ENCODE data around the gene ENOX2. TPM values are rescaled to one million over a fixed set of nuclear protein-coding genes. Genes with fewer than 3 reads are reported as not detected.

ENOX2 gene
- total and polyA plus RNA-seq, 2 donors (not counting 1 experiment from before 2014, with no cell fraction given), result 5.1 to 18.8 TPM

- H3K9ac ChIP-seq (ENCODE audit: low read length), result no peak overlapping the region
- H2AFZ ChIP-seq (ENCODE audit: insufficient read depth, low read depth, low read length, poor library complexity, severe bottlenecking), result no peak overlapping the region
- no peaks in the 10 kb centered on the region for H3K27me3 ChIP-seq (replicated peaks in 1 of 4; ENCODE audit: control extremely low read depth in 1 of 4, control insufficient read depth in 3 of 4, insufficient read depth in 4 of 4, low read length in 3 of 4)
- no peaks in the 10 kb centered on the region for H3K79me2 ChIP-seq (ENCODE audit: control insufficient read depth, insufficient read depth, low read length)
- WGBS (ENCODE audit: insufficient coverage), result no CpG with 5 or more reads among the region's 1 CpG
- peaks cover 4 to 6% of the 10 kb centered on the region in 2 donors for H3K4me1 ChIP-seq (ENCODE audit: control insufficient read depth in 2 of 2, insufficient read depth in 2 of 2, low read length in 2 of 2)
- no peak overlapping the region for H3K4me3 ChIP-seq (ENCODE audit: control extremely low read depth in 1 of 5, extremely low read depth in 1 of 5, insufficient read depth in 1 of 5, low read depth in 2 of 5, low read length in 4 of 5)
- POLR2A ChIA-PET, result no interaction called here
- CTCF ChIA-PET, result no interaction called here
- intact Hi-C loops (cut with micrococcal nuclease), result no loop called here
- H3K27me3 Mint-ChIP-seq, result no peaks in the 10 kb centered on the region
- peaks cover 11% of the 10 kb centered on the region for H3K4me1 Mint-ChIP-seq
- no peaks in the 10 kb centered on the region for H4K20me1 ChIP-seq (ENCODE audit: control insufficient read depth, insufficient read depth, low read length, poor library complexity, severe bottlenecking)
- H3K9me3 Mint-ChIP-seq (ENCODE audit: insufficient read depth), result no peaks in the 10 kb centered on the region
- DNase-seq (no peak), ATAC-seq (ENCODE audit: low read depth) (no peak)
- TF ChIP-seq EZH2 (IDR thresholded peaks at IDR 0.05; ENCODE audit: borderline replicate concordance, insufficient read depth, low read depth, low read length, poor library complexity, severe bottlenecking), result no peak
- TF ChIP-seq CTCF (IDR thresholded peaks at IDR 0.05), result no peak
- no peak overlapping the region for H3K27ac Mint-ChIP-seq
- no peaks in the 10 kb centered on the region for H3K9me3 ChIP-seq (ENCODE audit: control extremely low read depth in 1 of 3, control insufficient read depth in 2 of 3, insufficient read depth in 1 of 3, low read length in 2 of 3)
- no peak overlapping the region for H3K27ac ChIP-seq (ENCODE audit: low read length in 2 of 2)
- H3K4me3 Mint-ChIP-seq, result no peak overlapping the region
- no peak overlapping the region for H3K4me2 ChIP-seq (replicated peaks; ENCODE audit: low read depth, low read length, poor library complexity, severe bottlenecking)
- no peaks in the 10 kb centered on the region for H3K36me3 ChIP-seq (replicated peaks in 1 of 2; ENCODE audit: control extremely low read depth in 1 of 2, control insufficient read depth in 1 of 2, extremely low read depth in 1 of 2, insufficient read depth in 2 of 2, low read length in 1 of 2)
Observed at GRCh38 chrX:130695931-130696330, 207.1 kb downstream of the ENOX2 start.

GRCh38 chrX:130694983-130695382 lies 208.0 kb downstream of the ENOX2 start:
- H3K36me3 ChIP-seq (replicated peaks in 1 of 2; ENCODE audit: control extremely low read depth in 1 of 2, control insufficient read depth in 1 of 2, extremely low read depth in 1 of 2, insufficient read depth in 2 of 2, low read length in 1 of 2), result peaks cover 0 to 1% of the 10 kb centered on the region in 2 experiments

More at GRCh38 chrX:130694983-130695382, 208.0 kb downstream of the ENOX2 start:
- Histone ChIP-seq H2AFZ (ENCODE audit: insufficient read depth, low read depth, low read length, poor library complexity, severe bottlenecking) (no peak overlapping the region), H3K4me2 (replicated peaks; ENCODE audit: low read depth, low read length, poor library complexity, severe bottlenecking) (no peak overlapping the region), H4K20me1 (ENCODE audit: control insufficient read depth, insufficient read depth, low read length, poor library complexity, severe bottlenecking) (no peaks in the 10 kb centered on the region), H3K9me3 (ENCODE audit: control extremely low read depth in 1 of 3, control insufficient read depth in 2 of 3, insufficient read depth in 1 of 3, low read length in 2 of 3) (no peaks in the 10 kb centered on the region), H3K27ac (ENCODE audit: low read length in 2 of 2) (no peak overlapping the region), H3K27me3 (replicated peaks in 1 of 4; ENCODE audit: control extremely low read depth in 1 of 4, control insufficient read depth in 3 of 4, insufficient read depth in 4 of 4, low read length in 3 of 4) (no peaks in the 10 kb centered on the region), H3K79me2 (ENCODE audit: control insufficient read depth, insufficient read depth, low read length) (no peaks in the 10 kb centered on the region), H3K4me1 (ENCODE audit: control insufficient read depth in 2 of 2, insufficient read depth in 2 of 2, low read length in 2 of 2) (peaks cover 4 to 6% of the 10 kb centered on the region in 2 donors), H3K4me3 (ENCODE audit: control extremely low read depth in 1 of 5, extremely low read depth in 1 of 5, insufficient read depth in 1 of 5, low read depth in 2 of 5, low read length in 4 of 5) (no peak overlapping the region), H3K9ac (ENCODE audit: low read length) (no peak overlapping the region)
- ATAC-seq (ENCODE audit: low read depth), result no peak
- no CpG with 5 or more reads among the region's 2 CpGs for WGBS (ENCODE audit: insufficient coverage)
- ChIA-PET CTCF (no interaction called here), POLR2A (no interaction called here)
- intact Hi-C loops (cut with micrococcal nuclease), result no loop called here
- Mint-ChIP-seq H3K9me3 (ENCODE audit: insufficient read depth) (no peaks in the 10 kb centered on the region), H3K4me3 (no peak overlapping the region), H3K4me1 (peaks cover 11% of the 10 kb centered on the region), H3K27me3 (no peaks in the 10 kb centered on the region), H3K27ac (no peak overlapping the region)
- DNase-seq, result no peak
- TF ChIP-seq CTCF (IDR thresholded peaks at IDR 0.05) (no peak), EZH2 (IDR thresholded peaks at IDR 0.05; ENCODE audit: borderline replicate concordance, insufficient read depth, low read depth, low read length, poor library complexity, severe bottlenecking) (no peak)
